HepG2 (cell line): ENCODE measurements around the gene VPS9D1. TPM values are rescaled to one million over a fixed set of nuclear protein-coding genes. Genes with fewer than 3 reads are reported as not detected.
"Not testable (repeated sequence)": the region's sequence is repeated elsewhere in the genome, so short reads cannot be mapped to it uniquely, and the experiment has no call there.

Experiments used
- ARNTL ChIP-seq: sonication (generic); formaldehyde crosslinking; IDR thresholded peaks from 2 replicates; pipeline ENCODE4 v1.4.0; 2020; ENCODE audit warnings: mild to moderate bottlenecking, missing genetic modification reagents
- ASH2L ChIP-seq: fragments of 300-600, 200-600 bp; sonication (generic); IDR thresholded peaks from 2 replicates; pipeline ENCODE4 v1.7.0; 2017; ENCODE audit warnings: low read depth, mild to moderate bottlenecking, moderate library complexity, mixed read lengths, low read length; ENCODE audit not compliant: insufficient read length
- DNMT1 ChIP-seq: sonication (generic); formaldehyde crosslinking; IDR thresholded peaks from 2 replicates; pipeline ENCODE4 v1.5.1; 2020; ENCODE audit warnings: mild to moderate bottlenecking, missing genetic modification reagents
- DPF2 ChIP-seq: sonication (generic); formaldehyde crosslinking; IDR thresholded peaks from 2 replicates; pipeline ENCODE4 v1.4.0; 2020; ENCODE audit warnings: mild to moderate bottlenecking, low read depth, missing genetic modification reagents, borderline replicate concordance
- ELF1 ChIP-seq: sonication (generic); formaldehyde crosslinking; IDR thresholded peaks from 2 replicates; pipeline ENCODE4 v1.4.0; 2020; ENCODE audit warnings: missing genetic modification reagents
- GABPA ChIP-seq, 2 experiments: IDR thresholded peaks; 2 replicates each; pipeline ENCODE4 v1.6.1; 2011 to 2016; ENCODE audit warnings: low read depth in 2 of 2, low read length in 1 of 2, missing biosample characterization in 1 of 2, missing genetic modification characterization in 1 of 2
- GABPB1 ChIP-seq: IDR thresholded peaks from 2 replicates; pipeline ENCODE4 v1.6.1; 2016; ENCODE audit warnings: mild to moderate bottlenecking, missing genetic modification reagents, moderate library complexity, missing compliant biosample characterization
- GTF3A ChIP-seq: sonication (generic); formaldehyde crosslinking; conservative IDR thresholded peaks from 2 replicates; pipeline ENCODE4 v1.4.0; 2020; ENCODE audit warnings: mild to moderate bottlenecking, missing genetic modification reagents
- HDAC1 ChIP-seq: sonication (generic); formaldehyde crosslinking; IDR thresholded peaks from 2 replicates; pipeline ENCODE4 v1.5.1; 2020; ENCODE audit warnings: mild to moderate bottlenecking, missing genetic modification reagents
- HNRNPL ChIP-seq: fragments of 200-400 bp; formaldehyde crosslinking; IDR thresholded peaks from 2 replicates; pipeline ENCODE4 v1.6.1; 2017; ENCODE audit warnings: mild to moderate bottlenecking, low read depth, low read length
- JUN ChIP-seq: sonication (generic); formaldehyde crosslinking; IDR thresholded peaks from 2 replicates; pipeline ENCODE4 v1.4.0; 2020; ENCODE audit warnings: mild to moderate bottlenecking, missing genetic modification reagents
- NR2C2 ChIP-seq: sonication (generic); formaldehyde crosslinking; IDR thresholded peaks from 2 replicates; pipeline ENCODE4 v1.4.0; 2020; ENCODE audit warnings: missing genetic modification reagents, mild to moderate bottlenecking, moderate library complexity, borderline replicate concordance
- SPEN ChIP-seq: sonication (generic); formaldehyde crosslinking; IDR thresholded peaks from 2 replicates; pipeline ENCODE4 v1.5.1; 2020; ENCODE audit warnings: low read depth, mild to moderate bottlenecking, missing genetic modification reagents
- SRY ChIP-seq: sonication (generic); formaldehyde crosslinking; IDR thresholded peaks from 2 replicates; pipeline ENCODE4 v1.8.0; 2022; ENCODE audit warnings: mild to moderate bottlenecking, missing genetic modification reagents
- ZFP36L1 ChIP-seq: sonication (generic); formaldehyde crosslinking; IDR thresholded peaks from 2 replicates; pipeline ENCODE4 v1.8.0; 2022; ENCODE audit warnings: mild to moderate bottlenecking, missing genetic modification reagents, moderate library complexity
- ZNF235 ChIP-seq: sonication (generic); formaldehyde crosslinking; IDR thresholded peaks from 2 replicates; pipeline ENCODE4 v1.8.1; 2023; ENCODE audit warnings: mild to moderate bottlenecking, missing genetic modification reagents, borderline replicate concordance
- ZNF333 ChIP-seq: sonication (generic); formaldehyde crosslinking; IDR thresholded peaks from 2 replicates; pipeline ENCODE4 v1.4.0; 2020; ENCODE audit warnings: mild to moderate bottlenecking, missing genetic modification reagents, borderline replicate concordance
- ZNF510 ChIP-seq: sonication (generic); formaldehyde crosslinking; IDR thresholded peaks from 2 replicates; pipeline ENCODE4 v1.4.0; 2020; ENCODE audit warnings: low read depth, mild to moderate bottlenecking, missing genetic modification reagents
- ZNF512 ChIP-seq: sonication (generic); formaldehyde crosslinking; IDR thresholded peaks from 2 replicates; pipeline ENCODE4 v1.4.0; 2020; ENCODE audit warnings: mild to moderate bottlenecking, missing genetic modification reagents
- ZNF660 ChIP-seq: sonication (generic); formaldehyde crosslinking; IDR thresholded peaks from 2 replicates; pipeline ENCODE4 v1.5.1; 2020; ENCODE audit warnings: mild to moderate bottlenecking, low read depth, missing genetic modification reagents, borderline replicate concordance
- polyA plus RNA-seq, 8 experiments: library from polyadenylated mRNA; depleted of rRNA in 3 of 8; stranded (reverse) in 7 of 8; unstranded in 1 of 8; fragments of >200 nt; fragmentation: Illumina TruSeq in 4 of 8; extraction: Trizol in 4 of 8; gene quantifications; 2 replicates each; pipeline versions ENCODE4 v1.2.1 to v1.2.3, GENCODE V29; 2011 to 2016; ENCODE audit warnings: low read depth in 4 of 8, missing spikeins in 1 of 8, mixed read lengths in 1 of 8; ENCODE audit not compliant: insufficient read depth in 1 of 8
- total RNA-seq, 5 experiments: library from RNA; depleted of rRNA; stranded (reverse); fragments of >200 nt; fragmentation: Illumina TruSeq; extraction: Trizol; gene quantifications; 2 replicates each; pipeline ENCODE4 v1.2.3, GENCODE V29; 2016; ENCODE audit warnings: low read depth in 1 of 5
- TF ChIP-seq, protein P1 (sequence below): sonication (generic); formaldehyde crosslinking; IDR thresholded peaks from 2 replicates; pipeline ENCODE4 v1.4.0; 2020; ENCODE audit warnings: mild to moderate bottlenecking, missing genetic modification reagents
- TF ChIP-seq, protein P2 (sequence below): sonication (generic); formaldehyde crosslinking; IDR thresholded peaks from 2 replicates; pipeline ENCODE4 v1.4.0; 2020; ENCODE audit warnings: missing genetic modification reagents
- TF ChIP-seq, protein P3 (sequence below): sonication (generic); formaldehyde crosslinking; IDR thresholded peaks from 2 replicates; pipeline ENCODE4 v1.8.0; 2022; ENCODE audit warnings: mild to moderate bottlenecking, missing genetic modification reagents, moderate library complexity

The VPS9D1 gene
- total and polyA plus RNA-seq, 2 of the 13 experiments (the other 11 are each of a cell fraction or from before 2014, with no cell fraction given), result 10.1 to 13.2 TPM

DNA sequence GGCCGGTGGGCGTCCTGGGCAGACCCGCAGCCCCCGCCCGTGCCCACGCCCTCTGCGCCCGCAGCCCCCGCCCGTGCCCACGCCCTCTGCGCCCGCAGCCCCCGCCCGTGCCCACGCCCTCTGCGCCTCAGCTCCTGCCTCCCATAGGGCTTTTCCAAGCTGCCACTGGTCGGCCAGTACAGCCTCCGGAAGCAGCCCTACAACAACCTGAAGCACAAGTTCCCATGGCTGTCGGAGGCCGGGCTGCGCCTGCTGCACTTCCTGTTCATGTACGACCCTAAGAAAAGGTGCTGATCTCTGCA is 26.0 kb downstream of the VPS9D1 start (continued):
- TF ChIP-seq DNMT1 (CRISPR knock-in tag) (0 out of 2 replicates have a peak, but pooled peaks have one; percentile 5), JUN (CRISPR knock-in tag) (peak; percentile 43; the same call in 1 of the 2 replicates), ZFP36L1 (CRISPR knock-in tag) (0 out of 2 replicates have a peak, but pooled peaks have one; percentile 2), HNRNPL (0 out of 2 replicates have a peak, but pooled peaks have one; percentile 5), ZNF333 (CRISPR knock-in tag) (0 out of 2 replicates have a peak, but pooled peaks have one; percentile 23), GABPA (CRISPR knock-in tag; IDR thresholded peaks at IDR 0.05; ENCODE audit: low read depth) (peak; percentile 73), SRY (CRISPR knock-in tag) (0 out of 2 replicates have a peak, but pooled peaks have one; percentile 45), NR2C2 (CRISPR knock-in tag) (peak; percentile 4; the same call in 1 of the 2 replicates), SPEN (0 out of 2 replicates have a peak, but pooled peaks have one; percentile 6), ZNF512 (CRISPR knock-in tag) (0 out of 2 replicates have a peak, but pooled peaks have one; percentile 33), GABPB1 (CRISPR knock-in tag) (peak; percentile 62), HDAC1 (CRISPR knock-in tag) (peak; percentile 8; the same call in 1 of the 2 replicates), ZNF235 (CRISPR knock-in tag) (peak; percentile 83; the same call in 1 of the 2 replicates), ZNF510 (0 out of 2 replicates have a peak, but pooled peaks have one; percentile 73), GTF3A (0 out of 2 replicates have a peak, but pooled peaks have one; percentile 25), ZNF660 (CRISPR knock-in tag) (0 out of 2 replicates have a peak, but pooled peaks have one; percentile 18), ELF1 (CRISPR knock-in tag) (peak; percentile 32; the same call in 1 of the 2 replicates), ARNTL (CRISPR knock-in tag) (0 out of 2 replicates have a peak, but pooled peaks have one; percentile 5), DPF2 (peak; percentile 48), ASH2L (peak; percentile 6)
- not testable (repeated sequence) for TF ChIP-seq GABPA (IDR thresholded peaks at IDR 0.05; ENCODE audit: low read depth, low read length)
- TF ChIP-seq, protein P1, sequence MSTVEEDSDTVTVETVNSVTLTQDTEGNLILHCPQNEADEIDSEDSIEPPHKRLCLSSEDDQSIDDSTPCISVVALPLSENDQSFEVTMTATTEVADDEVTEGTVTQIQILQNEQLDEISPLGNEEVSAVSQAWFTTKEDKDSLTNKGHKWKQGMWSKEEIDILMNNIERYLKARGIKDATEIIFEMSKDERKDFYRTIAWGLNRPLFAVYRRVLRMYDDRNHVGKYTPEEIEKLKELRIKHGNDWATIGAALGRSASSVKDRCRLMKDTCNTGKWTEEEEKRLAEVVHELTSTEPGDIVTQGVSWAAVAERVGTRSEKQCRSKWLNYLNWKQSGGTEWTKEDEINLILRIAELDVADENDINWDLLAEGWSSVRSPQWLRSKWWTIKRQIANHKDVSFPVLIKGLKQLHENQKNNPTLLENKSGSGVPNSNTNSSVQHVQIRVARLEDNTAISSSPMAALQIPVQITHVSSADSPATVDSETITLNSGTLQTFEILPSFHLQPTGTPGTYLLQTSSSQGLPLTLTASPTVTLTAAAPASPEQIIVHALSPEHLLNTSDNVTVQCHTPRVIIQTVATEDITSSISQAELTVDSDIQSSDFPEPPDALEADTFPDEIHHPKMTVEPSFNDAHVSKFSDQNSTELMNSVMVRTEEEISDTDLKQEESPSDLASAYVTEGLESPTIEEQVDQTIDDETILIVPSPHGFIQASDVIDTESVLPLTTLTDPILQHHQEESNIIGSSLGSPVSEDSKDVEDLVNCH (CRISPR knock-in tag), result peak; percentile 34; the same call in 1 of the 2 replicates
- TF ChIP-seq, protein P2, sequence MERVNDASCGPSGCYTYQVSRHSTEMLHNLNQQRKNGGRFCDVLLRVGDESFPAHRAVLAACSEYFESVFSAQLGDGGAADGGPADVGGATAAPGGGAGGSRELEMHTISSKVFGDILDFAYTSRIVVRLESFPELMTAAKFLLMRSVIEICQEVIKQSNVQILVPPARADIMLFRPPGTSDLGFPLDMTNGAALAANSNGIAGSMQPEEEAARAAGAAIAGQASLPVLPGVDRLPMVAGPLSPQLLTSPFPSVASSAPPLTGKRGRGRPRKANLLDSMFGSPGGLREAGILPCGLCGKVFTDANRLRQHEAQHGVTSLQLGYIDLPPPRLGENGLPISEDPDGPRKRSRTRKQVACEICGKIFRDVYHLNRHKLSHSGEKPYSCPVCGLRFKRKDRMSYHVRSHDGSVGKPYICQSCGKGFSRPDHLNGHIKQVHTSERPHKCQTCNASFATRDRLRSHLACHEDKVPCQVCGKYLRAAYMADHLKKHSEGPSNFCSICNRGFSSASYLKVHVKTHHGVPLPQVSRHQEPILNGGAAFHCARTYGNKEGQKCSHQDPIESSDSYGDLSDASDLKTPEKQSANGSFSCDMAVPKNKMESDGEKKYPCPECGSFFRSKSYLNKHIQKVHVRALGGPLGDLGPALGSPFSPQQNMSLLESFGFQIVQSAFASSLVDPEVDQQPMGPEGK (CRISPR knock-in tag), result 0 out of 2 replicates have a peak, but pooled peaks have one; percentile 18
- TF ChIP-seq, protein P3, sequence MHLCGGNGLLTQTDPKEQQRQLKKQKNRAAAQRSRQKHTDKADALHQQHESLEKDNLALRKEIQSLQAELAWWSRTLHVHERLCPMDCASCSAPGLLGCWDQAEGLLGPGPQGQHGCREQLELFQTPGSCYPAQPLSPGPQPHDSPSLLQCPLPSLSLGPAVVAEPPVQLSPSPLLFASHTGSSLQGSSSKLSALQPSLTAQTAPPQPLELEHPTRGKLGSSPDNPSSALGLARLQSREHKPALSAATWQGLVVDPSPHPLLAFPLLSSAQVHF (CRISPR knock-in tag), result 0 out of 2 replicates have a peak, but pooled peaks have one; percentile 41
